Naive thymus-derived CD4-positive, alpha-beta T cell (primary cell): Measurements from ENCODE around the gene CREBBP. TPM values are rescaled to one million over a fixed set of nuclear protein-coding genes. Genes with fewer than 3 reads are reported as not detected.
A peak's percentile ranks its signal among the peaks of the same experiment; 100 is the strongest.

Experiments
- ATAC-seq: fragments of 150-1000 bp; cut with Tn5 transposase; 2 replicates; pipeline ENCODE4 v1.10.0; 2021; ENCODE audit warnings: mild to moderate bottlenecking, moderate library complexity
- CTCF ChIA-PET: fragments of 350-600 bp; sonication (Branson Sonifier 250); formaldehyde crosslinking; loops from one replicate; lab custom pipeline; 2021; ENCODE audit warnings: antibody characterized with exemption; lab: Charles Lee
- POLR2A ChIA-PET: fragments of 350-600 bp; sonication (Branson Sonifier 250); formaldehyde crosslinking; loops from one replicate; lab custom pipeline; 2021; ENCODE audit warnings: antibody characterized with exemption, inconsistent platforms; lab: Charles Lee
- DNase-seq, 9 donors: peaks; one replicate each; pipeline versions ENCODE4 v3.0.0 to v3.0.0-alpha.2; 2020 to 2022; ENCODE audit warnings: mixed read lengths in 1 of 9
- H3K27ac ChIP-seq: one replicate; pipeline ENCODE4 v1.7.0; 2013; ENCODE audit warnings: mild to moderate bottlenecking, low read depth, low read length, moderate library complexity
- H3K27me3 ChIP-seq, 2 donors: one replicate each; pipeline ENCODE4 v1.7.0; 2013; ENCODE audit warnings: low read length in 2 of 2, mild to moderate bottlenecking in 2 of 2, moderate library complexity in 2 of 2; ENCODE audit not compliant: control insufficient read depth in 2 of 2, insufficient read depth in 2 of 2
- H3K36me3 ChIP-seq, 3 experiments: 1 replicate in 2 of 3; 2 replicates in 1 of 3; pipeline ENCODE4 v1.7.0; 2013; ENCODE audit warnings: low read length in 3 of 3, mild to moderate bottlenecking in 3 of 3, moderate library complexity in 1 of 3; ENCODE audit not compliant: insufficient read depth in 3 of 3, control insufficient read depth in 2 of 3
- H3K4me1 ChIP-seq, 2 donors: one replicate each; pipeline ENCODE4 v1.7.0; 2013; ENCODE audit warnings: low read length in 2 of 2, mild to moderate bottlenecking in 2 of 2, moderate library complexity in 1 of 2; ENCODE audit not compliant: control insufficient read depth in 2 of 2, insufficient read depth in 2 of 2
- H3K4me3 ChIP-seq: 2 replicates; pipeline ENCODE4 v1.7.0; 2013; ENCODE audit warnings: mild to moderate bottlenecking, low read length
- H3K9me3 ChIP-seq, 3 experiments: 1 replicate in 2 of 3; 2 replicates in 1 of 3; pipeline ENCODE4 v1.7.0; 2013; ENCODE audit warnings: low read length in 3 of 3; ENCODE audit not compliant: control insufficient read depth in 2 of 3
- H3K27ac Mint-ChIP-seq, 9 donors: one replicate each; pipeline ENCODE4 v1.8.0; 2020 to 2022; ENCODE audit warnings: mixed read lengths in 9 of 9, mild to moderate bottlenecking in 8 of 9, moderate library complexity in 5 of 9, inconsistent platforms in 2 of 9
- H3K27me3 Mint-ChIP-seq, 5 donors: one replicate each; pipeline ENCODE4 v1.8.0; 2021 to 2022; ENCODE audit warnings: mixed read lengths in 5 of 5, mild to moderate bottlenecking in 1 of 5
- H3K36me3 Mint-ChIP-seq, 5 donors: one replicate each; pipeline ENCODE4 v1.8.0; 2020 to 2022; ENCODE audit warnings: mixed read lengths in 5 of 5, mild to moderate bottlenecking in 3 of 5, inconsistent platforms in 1 of 5
- H3K4me1 Mint-ChIP-seq, 7 donors: one replicate each; pipeline ENCODE4 v1.8.0; 2020 to 2022; ENCODE audit warnings: mixed read lengths in 7 of 7, mild to moderate bottlenecking in 3 of 7, inconsistent platforms in 1 of 7
- H3K4me3 Mint-ChIP-seq, 10 donors: one replicate each; pipeline ENCODE4 v1.8.0; 2020 to 2022; ENCODE audit warnings: mild to moderate bottlenecking in 10 of 10, mixed read lengths in 10 of 10, moderate library complexity in 6 of 10, inconsistent platforms in 2 of 10
- H3K9me3 Mint-ChIP-seq, 11 donors: one replicate each; pipeline ENCODE4 v1.8.0; 2020 to 2022; ENCODE audit warnings: mixed read lengths in 11 of 11, mild to moderate bottlenecking in 4 of 11, inconsistent platforms in 1 of 11, moderate library complexity in 1 of 11
- intact Hi-C, 2 donors: fragments of 100-400 bp; cut with micrococcal nuclease; formaldehyde crosslinking; loops; one replicate each; pipeline ENCODE4 v1.15.1; 2023
- polyA plus RNA-seq, 2 donors: library from polyadenylated mRNA; unstranded; fragments of 300-500 nt; fragmentation: Illumina TruSeq; gene quantifications; one replicate each; pipeline ENCODE4 v1.2.3, GENCODE V29; 2021
- total RNA-seq, 6 experiments: library from RNA in 5 of 6; stranded (reverse) in 5 of 6; gene quantifications; 1 replicate in 5 of 6; 2 replicates in 1 of 6; pipeline ENCODE4 v1.2.3 and lab custom pipeline; 2021 to 2026

CREBBP gene
- total and polyA plus RNA-seq, 7 experiments from 2014 or later = 10.5 to 194 (median 126) TPM

DNA sequence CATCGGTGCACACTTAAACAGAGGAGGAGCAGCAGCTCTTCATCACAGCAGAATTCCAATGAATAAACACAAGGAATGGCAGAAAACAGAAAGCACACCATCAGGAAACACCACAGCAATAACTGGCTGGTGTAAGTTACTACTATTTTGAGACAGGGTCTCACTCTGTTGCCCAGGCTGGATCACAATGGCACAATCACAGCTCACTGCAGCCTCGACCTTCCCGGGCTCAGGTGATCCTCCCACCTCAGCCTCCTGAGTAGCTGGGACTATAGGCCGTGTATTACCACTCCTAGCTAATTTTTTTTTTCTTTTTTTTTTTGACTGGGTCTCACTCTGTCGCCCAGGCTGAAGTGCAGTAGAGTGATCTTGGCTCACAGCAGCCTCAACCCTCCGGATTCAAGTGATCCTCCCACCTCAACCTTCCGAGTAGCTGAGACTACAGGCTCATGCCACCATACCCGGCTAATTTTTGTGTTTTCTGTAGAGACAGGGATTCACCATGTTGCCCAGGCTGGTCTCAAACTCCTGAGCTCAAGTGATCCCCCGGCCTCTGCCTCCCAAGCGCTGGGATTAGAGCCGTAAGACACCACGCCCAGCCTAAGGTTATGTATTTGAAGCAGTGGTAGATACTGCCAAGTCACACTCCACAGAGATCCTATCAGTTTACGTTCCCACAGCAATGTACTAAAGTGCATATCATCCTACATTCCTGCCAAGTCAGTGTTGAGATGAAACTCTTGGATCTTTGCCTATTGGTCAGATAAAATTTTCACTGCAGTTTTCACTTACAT lies 183.9 kb downstream of the CREBBP start:
- no peaks in the 10 kb centered on the region for H3K4me1 ChIP-seq
- ChIA-PET POLR2A (interaction anchor here (0.6 to 1.2 kb wide), 2 partner anchors 185 to 561 kb away, joined by 3 read pairs; no protein-coding TSS in a partner anchor), CTCF (interaction anchor here (0.6 kb wide), 1 partner anchor 42 kb away, joined by 6 read pairs; no protein-coding TSS in a partner anchor)
- no peak overlapping the region for H3K27ac ChIP-seq
- H3K9me3 Mint-ChIP-seq = no peaks in the 10 kb centered on the region
- H3K36me3 Mint-ChIP-seq = peaks cover 0 to 10% (median 0%) of the 10 kb centered on the region in 5 donors
- H3K4me3 ChIP-seq = no peak overlapping the region
- peaks cover 0 to 10% (median 0%) of the 10 kb centered on the region in 3 experiments for H3K36me3 ChIP-seq
- intact Hi-C loops = no loop called here
- DNase-seq = no peak
- H3K4me3 Mint-ChIP-seq = no peak overlapping the region
- H3K27me3 ChIP-seq = no peaks in the 10 kb centered on the region
- peaks cover 0 to 17% (median 14%) of the 10 kb centered on the region in 7 donors for H3K4me1 Mint-ChIP-seq
- ATAC-seq = no peak
- H3K27me3 Mint-ChIP-seq = no peaks in the 10 kb centered on the region
- H3K27ac Mint-ChIP-seq = peak overlapping the region in 1 of 9 donors; percentile 65
- H3K9me3 ChIP-seq = no peaks in the 10 kb centered on the region

DNA sequence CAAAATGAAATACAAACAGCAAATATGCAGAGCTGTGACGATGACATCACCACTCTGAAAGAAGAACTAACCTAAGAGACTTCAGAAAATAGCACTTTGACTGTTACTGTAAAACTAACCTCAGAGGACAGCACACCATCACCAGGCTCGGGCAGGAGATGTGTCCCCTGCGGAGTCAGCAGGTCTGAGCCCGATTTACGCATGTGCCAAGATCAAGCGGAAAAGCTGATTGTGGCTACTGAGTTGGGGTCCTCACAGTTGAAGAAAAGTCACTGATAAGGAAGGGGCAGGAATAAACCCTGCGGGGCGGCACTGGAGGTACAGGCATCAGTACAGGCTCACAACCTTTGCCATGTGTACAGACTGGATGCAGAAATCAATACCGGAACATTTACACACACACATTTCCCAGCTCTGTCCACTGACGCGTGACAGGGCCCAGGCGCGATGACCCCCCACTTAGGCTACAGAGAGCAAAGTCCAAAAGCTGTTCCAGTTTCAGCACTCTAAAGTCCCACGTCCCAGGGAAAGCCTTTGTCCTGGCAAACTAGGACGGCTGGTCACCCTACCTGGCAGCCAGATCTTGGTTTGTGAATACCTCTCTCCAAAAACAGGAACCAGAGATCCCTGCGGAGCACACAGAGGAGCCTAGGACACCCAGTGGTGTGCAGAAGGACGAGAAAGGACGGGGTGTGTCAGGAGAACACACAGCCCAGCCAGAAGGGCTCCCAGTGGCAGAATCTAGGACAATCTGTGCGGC lies 184.7 kb downstream of the CREBBP start:
- Mint-ChIP-seq H3K4me3 (no peak overlapping the region), H3K27me3 (no peaks in the 10 kb centered on the region), H3K27ac (peak overlapping the region in 2 of 9 donors; percentile 34 to 68), H3K9me3 (no peaks in the 10 kb centered on the region), H3K36me3 (peaks cover 0 to 10% (median 0%) of the 10 kb centered on the region in 5 donors), H3K4me1 (peaks cover under 1 to 19% (median 14%) of the 10 kb centered on the region in 7 donors)
- no peak overlapping the region for H3K27ac ChIP-seq
- H3K4me1 ChIP-seq = peaks cover 0 to 1% of the 10 kb centered on the region in 2 donors
- ChIA-PET POLR2A (interaction anchor here (0.6 to 1.2 kb wide), 2 partner anchors 185 to 561 kb away, joined by 3 read pairs; no protein-coding TSS in a partner anchor), CTCF (interaction anchor here (0.8 kb wide), 1 partner anchor 101 kb away, joined by 3 read pairs; no protein-coding TSS in a partner anchor)
- H3K27me3 ChIP-seq = no peaks in the 10 kb centered on the region
- H3K9me3 ChIP-seq = no peaks in the 10 kb centered on the region
- peaks cover 0 to 10% (median 0%) of the 10 kb centered on the region in 3 experiments for H3K36me3 ChIP-seq
- no peak for ATAC-seq
- DNase-seq = no peak
- intact Hi-C loops = no loop called here
- H3K4me3 ChIP-seq = no peak overlapping the region

DNA sequence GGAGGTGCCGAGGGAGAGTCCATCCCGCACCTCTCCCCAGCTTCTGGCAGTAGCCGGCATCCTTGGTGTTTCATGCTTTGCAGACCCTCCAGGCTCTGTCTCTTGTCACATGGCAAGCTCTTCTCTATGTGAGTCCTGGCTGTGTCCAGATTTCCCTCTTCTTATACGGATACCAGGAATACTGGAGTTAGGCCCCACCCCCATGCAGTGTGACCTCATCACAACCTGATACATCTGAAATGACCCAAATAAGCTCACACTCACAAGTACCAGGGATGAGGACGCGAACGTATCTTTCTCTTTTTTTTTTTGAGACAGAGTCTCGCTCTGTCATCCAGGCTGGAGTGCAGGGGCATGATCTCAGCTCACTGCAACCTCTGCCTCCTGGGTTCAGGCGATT lies 186.5 kb downstream of the CREBBP start:
- Mint-ChIP-seq H3K9me3 (no peaks in the 10 kb centered on the region), H3K36me3 (peaks cover 0 to 10% (median 0%) of the 10 kb centered on the region in 5 donors), H3K27ac (no peak overlapping the region), H3K4me3 (no peak overlapping the region), H3K27me3 (no peaks in the 10 kb centered on the region), H3K4me1 (peaks cover 7 to 19% (median 16%) of the 10 kb centered on the region in 7 donors)
- no peak for ATAC-seq
- Histone ChIP-seq H3K36me3 (peaks cover 0 to 10% (median 0%) of the 10 kb centered on the region in 3 experiments), H3K27me3 (no peaks in the 10 kb centered on the region), H3K27ac (no peak overlapping the region), H3K9me3 (no peaks in the 10 kb centered on the region), H3K4me1 (peaks cover 3 to 7% of the 10 kb centered on the region in 2 donors), H3K4me3 (no peak overlapping the region)
- ChIA-PET CTCF (interaction anchor here (0.6 kb wide), 2 partner anchors 57 to 71 kb away, joined by 3 read pairs; no protein-coding TSS in a partner anchor), POLR2A (no interaction called here)
- DNase-seq = no peak
- intact Hi-C loops = loop anchor here in 1 of 2 donors (5.0 kb wide), 1 partner anchor 558 kb away; no protein-coding TSS in a partner anchor

- Mint-ChIP-seq H3K4me3 (no peak overlapping the region), H3K36me3 (peaks cover 0 to 25% (median 6%) of the 10 kb centered on the region in 5 donors), H3K9me3 (no peaks in the 10 kb centered on the region), H3K27ac (no peak overlapping the region), H3K4me1 (peaks cover 7 to 14% (median 11%) of the 10 kb centered on the region in 7 donors), H3K27me3 (no peaks in the 10 kb centered on the region)
- Histone ChIP-seq H3K9me3 (no peaks in the 10 kb centered on the region), H3K27ac (no peak overlapping the region), H3K4me3 (no peak overlapping the region), H3K27me3 (no peaks in the 10 kb centered on the region), H3K36me3 (peaks cover 0 to 29% (median 0%) of the 10 kb centered on the region in 3 experiments), H3K4me1 (peaks cover 3 to 7% of the 10 kb centered on the region in 2 donors)
- intact Hi-C loops = loop anchor here (2.0 to 5.0 kb wide), 2 partner anchors 45 to 561 kb away; no protein-coding TSS in a partner anchor
- POLR2A ChIA-PET = interaction anchor here (0.7 kb wide), 1 partner anchor 21 kb away, joined by 3 read pairs; no protein-coding TSS in a partner anchor
- CTCF ChIA-PET = interaction anchor here (0.7 to 1.3 kb wide), 4 partner anchors 22 to 188 kb away, joined by 3 read pairs; no protein-coding TSS in a partner anchor
- no peak for DNase-seq
- no peak for ATAC-seq
These were observed 188.8 kb downstream of the CREBBP start for GRCh38 chr16:3691761-3692160.

DNA sequence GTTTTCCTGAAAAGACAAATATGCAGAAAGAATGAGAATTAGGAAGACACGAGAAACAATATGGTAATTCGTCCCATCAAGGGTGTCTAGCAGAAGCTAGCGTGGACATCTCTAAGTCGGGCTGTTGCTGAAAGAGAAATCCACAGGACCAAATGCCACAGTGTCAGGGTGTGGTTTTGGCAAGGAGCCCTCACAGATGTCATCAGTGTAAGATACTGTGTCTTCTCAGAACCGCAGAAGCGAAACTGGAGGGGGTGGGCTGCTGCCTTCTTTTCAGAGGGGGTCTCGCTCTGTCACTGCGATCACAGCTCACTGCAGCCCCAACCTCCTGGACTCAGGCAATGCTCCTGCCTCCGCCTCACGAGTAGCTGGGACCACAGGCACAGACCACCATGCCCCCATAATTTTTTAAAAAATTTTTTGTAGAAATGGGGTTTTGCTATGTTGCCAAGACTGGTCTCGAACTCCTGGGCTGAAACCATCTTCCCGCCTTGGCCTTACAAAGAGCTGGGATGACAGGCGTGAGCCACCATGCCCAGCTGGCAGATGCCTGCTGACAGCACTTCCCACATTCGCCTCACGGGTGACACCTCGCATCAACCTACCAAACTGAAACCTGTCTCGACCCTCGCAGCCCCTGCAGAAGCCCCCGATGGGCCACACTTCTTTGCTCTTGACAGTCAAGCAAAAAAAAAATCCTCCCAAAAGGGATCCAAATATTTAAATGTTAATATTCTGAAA lies 189.4 kb downstream of the CREBBP start:
- no peak for DNase-seq
- Mint-ChIP-seq H3K27me3 (no peaks in the 10 kb centered on the region), H3K4me1 (peaks cover 7 to 14% (median 11%) of the 10 kb centered on the region in 7 donors), H3K27ac (peak overlapping the region in 3 of 9 donors; percentile 6 to 53 (median 49)), H3K4me3 (peak overlapping the region in 3 of 10 donors; percentile 17 to 71 (median 40)), H3K36me3 (peaks cover 0 to 25% (median 6%) of the 10 kb centered on the region in 5 donors), H3K9me3 (no peaks in the 10 kb centered on the region)
- H3K4me3 ChIP-seq = no peak overlapping the region
- intact Hi-C loops = loop anchor here (1.0 to 5.0 kb wide), 7 partner anchors 26 to 563 kb away; partner anchors contain the start of genes TRAP1 (in 2 of the 2) and CREBBP (in 1 of the 2)
- no peak for ATAC-seq
- ChIA-PET POLR2A (interaction anchor here (0.7 to 1.6 kb wide), 3 partner anchors 22 to 188 kb away, joined by 3 to 4 read pairs (median 3); no protein-coding TSS in a partner anchor), CTCF (interaction anchor here (0.7 to 1.3 kb wide), 5 partner anchors 22 to 188 kb away, joined by 3 read pairs; no protein-coding TSS in a partner anchor)
- no peaks in the 10 kb centered on the region for H3K9me3 ChIP-seq
- H3K27ac ChIP-seq = no peak overlapping the region
- H3K4me1 ChIP-seq = peaks cover 3 to 7% of the 10 kb centered on the region in 2 donors
- H3K27me3 ChIP-seq = no peaks in the 10 kb centered on the region
- H3K36me3 ChIP-seq = peaks cover 0 to 32% (median 0%) of the 10 kb centered on the region in 3 experiments
